ENCODE results near the gene NCK2. TPM values are rescaled to one million over a fixed set of nuclear protein-coding genes. Genes with fewer than 3 reads are reported as not detected.

The NCK2 gene
- total RNA-seq, 1 donor from 2014 or later: 42.3 TPM

- H3K4me1 ChIP-seq (ENCODE audit: control insufficient read depth in 3 of 3, insufficient read depth in 3 of 3, low read length in 3 of 3): peaks cover 3 to 38% (median 26%) of the 10 kb centered on the region in 3 donors
- H3K4me3 ChIP-seq (ENCODE audit: low read length in 3 of 3): no peak overlapping the region
- no peaks in the 10 kb centered on the region for H3K27me3 ChIP-seq (ENCODE audit: control insufficient read depth in 3 of 3, insufficient read depth in 3 of 3, low read length in 3 of 3)
- no peak overlapping the region for H3K27ac ChIP-seq (ENCODE audit: low read depth, low read length)
- H3K36me3 ChIP-seq (ENCODE audit: control insufficient read depth in 3 of 3, insufficient read depth in 3 of 3, low read length in 3 of 3): peaks cover 0 to 2% (median 0%) of the 10 kb centered on the region in 3 donors
- H3K9me3 ChIP-seq (ENCODE audit: control insufficient read depth in 3 of 3, low read length in 3 of 3): peaks cover 0 to 2% (median 2%) of the 10 kb centered on the region in 3 donors
- no peak overlapping the region for H3K9ac ChIP-seq (ENCODE audit: low read depth in 1 of 3, low read length in 3 of 3)
These were observed 92.4 kb downstream of the NCK2 start for GRCh38 chr2:105836840-105837692.

GRCh38 chr2:105839793-105840192 is 95.1 kb downstream of the NCK2 start:
- Histone ChIP-seq H3K27ac (ENCODE audit: low read depth, low read length) (no peak overlapping the region), H3K27me3 (ENCODE audit: control insufficient read depth in 3 of 3, insufficient read depth in 3 of 3, low read length in 3 of 3) (no peaks in the 10 kb centered on the region), H3K4me3 (ENCODE audit: low read length in 3 of 3) (no peak overlapping the region), H3K9me3 (ENCODE audit: control insufficient read depth in 3 of 3, low read length in 3 of 3) (peaks cover 0 to 1% (median 0%) of the 10 kb centered on the region in 3 donors), H3K4me1 (ENCODE audit: control insufficient read depth in 3 of 3, insufficient read depth in 3 of 3, low read length in 3 of 3) (peaks cover 5 to 41% (median 28%) of the 10 kb centered on the region in 3 donors), H3K9ac (ENCODE audit: low read depth in 1 of 3, low read length in 3 of 3) (no peak overlapping the region), H3K36me3 (ENCODE audit: control insufficient read depth in 3 of 3, insufficient read depth in 3 of 3, low read length in 3 of 3) (peaks cover 0 to 2% (median 0%) of the 10 kb centered on the region in 3 donors)

DNA sequence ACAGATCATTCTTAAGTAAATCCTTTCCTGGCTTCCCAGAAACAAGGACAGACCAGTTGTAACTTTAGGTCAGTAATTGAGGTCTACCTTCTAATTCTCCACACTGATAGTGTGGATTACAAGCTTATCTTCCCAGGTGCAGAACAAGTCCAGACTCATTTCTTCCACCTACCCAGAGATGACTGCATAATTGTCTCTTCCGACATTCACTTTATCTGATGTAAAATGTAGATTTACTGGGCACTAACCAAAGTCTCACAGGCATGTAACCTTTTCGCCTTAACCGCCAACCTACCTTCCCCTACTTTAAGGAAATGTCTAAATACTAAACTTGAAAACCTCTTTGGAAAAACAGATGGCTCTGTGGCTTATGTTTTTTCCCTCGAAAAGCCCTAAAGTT is 96.2 kb downstream of the NCK2 start:
- Histone ChIP-seq H3K36me3 (ENCODE audit: control insufficient read depth in 3 of 3, insufficient read depth in 3 of 3, low read length in 3 of 3) (peaks cover 0 to 2% (median 0%) of the 10 kb centered on the region in 3 donors), H3K27ac (ENCODE audit: low read depth, low read length) (no peak overlapping the region), H3K4me1 (ENCODE audit: control insufficient read depth in 3 of 3, insufficient read depth in 3 of 3, low read length in 3 of 3) (peaks cover 5 to 41% (median 28%) of the 10 kb centered on the region in 3 donors), H3K27me3 (ENCODE audit: control insufficient read depth in 3 of 3, insufficient read depth in 3 of 3, low read length in 3 of 3) (no peaks in the 10 kb centered on the region), H3K4me3 (ENCODE audit: low read length in 3 of 3) (no peak overlapping the region), H3K9ac (ENCODE audit: low read depth in 1 of 3, low read length in 3 of 3) (no peak overlapping the region), H3K9me3 (ENCODE audit: control insufficient read depth in 3 of 3, low read length in 3 of 3) (no peaks in the 10 kb centered on the region)

- no peak overlapping the region for H3K9ac ChIP-seq (ENCODE audit: low read depth in 1 of 3, low read length in 3 of 3)
- no peak overlapping the region for H3K4me3 ChIP-seq (ENCODE audit: low read length in 3 of 3)
- peaks cover 5 to 37% (median 28%) of the 10 kb centered on the region in 3 donors for H3K4me1 ChIP-seq (ENCODE audit: control insufficient read depth in 3 of 3, insufficient read depth in 3 of 3, low read length in 3 of 3)
- H3K9me3 ChIP-seq (ENCODE audit: control insufficient read depth in 3 of 3, low read length in 3 of 3): no peaks in the 10 kb centered on the region
- H3K36me3 ChIP-seq (ENCODE audit: control insufficient read depth in 3 of 3, insufficient read depth in 3 of 3, low read length in 3 of 3): no peaks in the 10 kb centered on the region
- no peaks in the 10 kb centered on the region for H3K27me3 ChIP-seq (ENCODE audit: control insufficient read depth in 3 of 3, insufficient read depth in 3 of 3, low read length in 3 of 3)
- H3K27ac ChIP-seq (ENCODE audit: low read depth, low read length): no peak overlapping the region
These were observed 96.8 kb downstream of the NCK2 start for GRCh38 chr2:105841551-105841950.

DNA sequence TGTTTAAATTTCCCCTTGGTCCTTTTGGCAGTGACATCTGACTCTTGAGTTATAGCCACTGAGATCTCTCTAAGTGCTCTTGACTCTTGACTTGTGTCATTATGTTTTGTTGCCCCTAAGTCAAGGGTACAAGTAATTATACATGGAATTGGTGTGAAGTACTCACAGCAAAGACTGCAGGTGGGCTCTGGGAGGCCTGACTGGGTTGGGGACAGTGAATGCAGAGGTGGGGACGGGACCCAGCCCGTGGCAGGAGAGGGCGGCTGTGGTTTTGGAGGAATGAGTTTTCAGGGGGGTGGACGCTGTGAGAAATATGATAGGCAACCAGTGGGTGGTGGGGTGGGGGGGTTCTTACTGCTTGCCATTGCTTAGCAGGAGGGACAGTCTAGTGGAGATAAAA is 97.8 kb downstream of the NCK2 start:
- Histone ChIP-seq H3K4me1 (ENCODE audit: control insufficient read depth in 3 of 3, insufficient read depth in 3 of 3, low read length in 3 of 3) (peaks cover 5 to 35% (median 28%) of the 10 kb centered on the region in 3 donors), H3K27me3 (ENCODE audit: control insufficient read depth in 3 of 3, insufficient read depth in 3 of 3, low read length in 3 of 3) (no peaks in the 10 kb centered on the region), H3K9ac (ENCODE audit: low read depth in 1 of 3, low read length in 3 of 3) (no peak overlapping the region), H3K27ac (ENCODE audit: low read depth, low read length) (no peak overlapping the region), H3K36me3 (ENCODE audit: control insufficient read depth in 3 of 3, insufficient read depth in 3 of 3, low read length in 3 of 3) (no peaks in the 10 kb centered on the region), H3K4me3 (ENCODE audit: low read length in 3 of 3) (no peak overlapping the region), H3K9me3 (ENCODE audit: control insufficient read depth in 3 of 3, low read length in 3 of 3) (no peaks in the 10 kb centered on the region)

GRCh38 chr2:105843476-105844374 is 99.0 kb downstream of the NCK2 start:
- H3K4me3 ChIP-seq (ENCODE audit: low read length in 3 of 3): no peak overlapping the region
- no peak overlapping the region for H3K9ac ChIP-seq (ENCODE audit: low read depth in 1 of 3, low read length in 3 of 3)
- H3K36me3 ChIP-seq (ENCODE audit: control insufficient read depth in 3 of 3, insufficient read depth in 3 of 3, low read length in 3 of 3): no peaks in the 10 kb centered on the region
- no peaks in the 10 kb centered on the region for H3K27me3 ChIP-seq (ENCODE audit: control insufficient read depth in 3 of 3, insufficient read depth in 3 of 3, low read length in 3 of 3)
- no peak overlapping the region for H3K27ac ChIP-seq (ENCODE audit: low read depth, low read length)
- peaks cover 5 to 28% (median 24%) of the 10 kb centered on the region in 3 donors for H3K4me1 ChIP-seq (ENCODE audit: control insufficient read depth in 3 of 3, insufficient read depth in 3 of 3, low read length in 3 of 3)
- H3K9me3 ChIP-seq (ENCODE audit: control insufficient read depth in 3 of 3, low read length in 3 of 3): no peaks in the 10 kb centered on the region

GRCh38 chr2:105845976-105846375 is 101.3 kb downstream of the NCK2 start:
- Histone ChIP-seq H3K4me3 (ENCODE audit: low read length in 3 of 3) (no peak overlapping the region), H3K27me3 (ENCODE audit: control insufficient read depth in 3 of 3, insufficient read depth in 3 of 3, low read length in 3 of 3) (no peaks in the 10 kb centered on the region), H3K27ac (ENCODE audit: low read depth, low read length) (no peak overlapping the region), H3K4me1 (ENCODE audit: control insufficient read depth in 3 of 3, insufficient read depth in 3 of 3, low read length in 3 of 3) (peaks cover 5 to 10% (median 9%) of the 10 kb centered on the region in 3 donors), H3K9ac (ENCODE audit: low read depth in 1 of 3, low read length in 3 of 3) (no peak overlapping the region), H3K9me3 (ENCODE audit: control insufficient read depth in 3 of 3, low read length in 3 of 3) (no peaks in the 10 kb centered on the region), H3K36me3 (ENCODE audit: control insufficient read depth in 3 of 3, insufficient read depth in 3 of 3, low read length in 3 of 3) (no peaks in the 10 kb centered on the region)

DNA sequence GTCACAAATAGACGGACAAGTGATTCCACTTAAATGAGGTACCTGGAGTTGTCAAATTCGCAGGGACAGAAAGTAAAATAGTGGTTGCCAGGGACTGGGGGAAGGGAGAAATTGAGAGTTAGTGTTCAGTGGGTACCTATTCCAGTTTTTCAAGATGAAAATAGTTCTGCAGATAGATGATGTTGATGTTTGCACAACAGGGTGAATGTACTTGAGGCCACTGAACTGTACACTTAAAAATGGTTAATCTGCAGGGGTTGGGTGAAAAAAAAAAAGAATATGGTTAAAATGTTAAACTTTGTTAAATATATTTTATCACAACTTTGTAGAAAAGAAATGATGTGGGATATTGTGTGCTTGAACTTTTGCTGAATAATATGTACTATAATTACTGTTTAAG is 102.3 kb downstream of the NCK2 start:
- no peaks in the 10 kb centered on the region for H3K27me3 ChIP-seq (ENCODE audit: control insufficient read depth in 3 of 3, insufficient read depth in 3 of 3, low read length in 3 of 3)
- H3K36me3 ChIP-seq (ENCODE audit: control insufficient read depth in 3 of 3, insufficient read depth in 3 of 3, low read length in 3 of 3): no peaks in the 10 kb centered on the region
- peaks cover 2 to 3% (median 3%) of the 10 kb centered on the region in 3 donors for H3K4me1 ChIP-seq (ENCODE audit: control insufficient read depth in 3 of 3, insufficient read depth in 3 of 3, low read length in 3 of 3)
- H3K27ac ChIP-seq (ENCODE audit: low read depth, low read length): no peak overlapping the region
- H3K9me3 ChIP-seq (ENCODE audit: control insufficient read depth in 3 of 3, low read length in 3 of 3): no peaks in the 10 kb centered on the region
- H3K4me3 ChIP-seq (ENCODE audit: low read length in 3 of 3): no peak overlapping the region
- no peak overlapping the region for H3K9ac ChIP-seq (ENCODE audit: low read depth in 1 of 3, low read length in 3 of 3)

DNA sequence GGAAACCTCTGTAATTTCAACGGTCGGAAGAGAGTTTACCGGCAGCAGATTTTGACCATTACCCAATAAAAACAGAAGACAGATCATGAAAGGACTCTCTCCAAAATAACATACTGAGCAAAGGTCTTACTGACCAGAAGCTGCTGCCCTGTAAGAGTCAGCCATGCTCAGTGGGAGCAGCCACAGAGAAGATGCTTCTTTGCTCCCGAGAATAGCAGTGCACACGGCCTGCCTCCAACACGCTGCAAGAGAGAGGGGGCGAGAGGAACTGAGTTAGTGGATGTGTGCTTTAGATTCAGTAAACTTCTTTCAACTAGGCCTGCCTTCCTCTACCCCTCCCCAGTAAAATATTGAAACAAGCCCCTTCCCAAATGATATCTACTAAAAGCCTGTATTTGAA is 103.7 kb downstream of the NCK2 start:
- H3K27ac ChIP-seq (ENCODE audit: low read depth, low read length): no peak overlapping the region
- no peaks in the 10 kb centered on the region for H3K9me3 ChIP-seq (ENCODE audit: control insufficient read depth in 3 of 3, low read length in 3 of 3)
- no peaks in the 10 kb centered on the region for H3K27me3 ChIP-seq (ENCODE audit: control insufficient read depth in 3 of 3, insufficient read depth in 3 of 3, low read length in 3 of 3)
- H3K4me3 ChIP-seq (ENCODE audit: low read length in 3 of 3): no peak overlapping the region
- H3K4me1 ChIP-seq (ENCODE audit: control insufficient read depth in 3 of 3, insufficient read depth in 3 of 3, low read length in 3 of 3): peaks cover 0 to 3% (median 0%) of the 10 kb centered on the region in 3 donors
- H3K9ac ChIP-seq (ENCODE audit: low read depth in 1 of 3, low read length in 3 of 3): no peak overlapping the region
- no peaks in the 10 kb centered on the region for H3K36me3 ChIP-seq (ENCODE audit: control insufficient read depth in 3 of 3, insufficient read depth in 3 of 3, low read length in 3 of 3)
